PC-3 (cell line): ENCODE data around the gene ZNF564.

Experiments
- CTCF ChIP-seq: fragments of 300-600 bp; sonication (generic); conservative IDR thresholded peaks from 2 replicates; pipeline ENCODE4 v1.5.1; 2017; ENCODE audit warnings: antibody characterized with exemption, low read depth, mild to moderate bottlenecking, low read length
- EZH2phosphoT487 ChIP-seq: fragments of 300-600 bp; sonication (generic); IDR thresholded peaks from 2 replicates; pipeline ENCODE4 v1.6.1; 2018; ENCODE audit warnings: mild to moderate bottlenecking, antibody characterized with exemption, low read length, borderline replicate concordance

DNA sequence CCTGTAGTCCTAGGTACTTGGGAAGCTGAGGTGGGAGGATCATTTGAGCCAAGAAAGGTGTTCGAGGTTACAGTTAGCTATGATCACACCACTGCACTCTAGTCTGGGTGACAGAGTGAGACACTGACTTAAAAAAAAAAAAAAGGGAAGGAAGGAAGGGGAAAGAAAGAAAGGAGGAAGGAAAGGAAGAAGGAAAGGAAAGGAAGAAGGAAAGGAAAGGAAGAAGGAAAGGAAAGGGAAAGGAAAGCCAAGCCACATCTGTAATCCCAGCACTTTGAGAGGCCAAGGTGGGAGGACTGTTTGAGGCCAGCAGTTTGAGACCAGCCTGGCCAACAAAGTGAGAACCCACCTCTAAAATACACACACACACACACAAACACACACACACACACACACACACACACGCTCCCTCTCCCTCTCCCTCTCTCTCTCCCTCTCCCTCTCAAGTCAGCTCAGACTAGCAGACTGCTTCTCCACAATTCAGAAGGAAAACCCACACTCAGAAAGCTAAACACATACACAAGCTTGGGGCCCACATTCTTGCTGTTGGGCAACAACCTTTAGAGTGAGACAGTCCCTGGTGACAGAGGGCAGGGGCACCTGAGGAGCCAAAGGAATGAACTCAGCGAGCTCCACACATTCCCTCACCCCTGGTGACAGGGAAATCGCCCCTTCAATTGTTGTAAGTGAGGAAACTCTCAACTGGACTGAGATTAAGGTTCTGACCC is 69.3 kb downstream of the ZNF564 start:
- no peak for TF ChIP-seq CTCF
- no peak for TF ChIP-seq EZH2phosphoT487
